ENCODE data around the gene TTC16.
"Not testable (repeated sequence)": the region's sequence is repeated elsewhere in the genome, so short reads cannot be mapped to it uniquely, and the experiment has no call there.

Gene TTC16

GRCh38 chr9:127776924-127777289, 61.0 kb downstream of the TTC16 start:
- TF ChIP-seq CTCF (conservative IDR thresholded peaks at IDR 0.05; ENCODE audit: low read depth, low read length) = no peak
- no peak for DNase-seq (ENCODE audit: low read depth)
- no peak overlapping the region for H3K4me3 ChIP-seq (ENCODE audit: low read depth, low read length)

- no peak overlapping the region for H3K4me3 ChIP-seq (ENCODE audit: low read depth, low read length)
- TF ChIP-seq CTCF (conservative IDR thresholded peaks at IDR 0.05; ENCODE audit: low read depth, low read length) = no peak
- DNase-seq (ENCODE audit: low read depth) = no peak
Measured at GRCh38 chr9:127777368-127777980, 61.6 kb downstream of the TTC16 start.

GRCh38 chr9:127778280-127779135, 62.6 kb downstream of the TTC16 start, which contains the start of gene SH2D3C:
Gene SH2D3C (minus strand): TSS chr9:127778666. CDS start chr9:127778627, 39 bp downstream.
- TF ChIP-seq CTCF (conservative IDR thresholded peaks at IDR 0.05; ENCODE audit: low read depth, low read length) = no peak
- H3K4me3 ChIP-seq (ENCODE audit: low read depth, low read length) = no peak within 1 kb of the TSS
- DNase-seq (ENCODE audit: low read depth) = peak; percentile 28

- no peak overlapping the region for H3K4me3 ChIP-seq (ENCODE audit: low read depth, low read length)
- TF ChIP-seq CTCF (conservative IDR thresholded peaks at IDR 0.05; ENCODE audit: low read depth, low read length) = no peak
- peak; percentile 59 for DNase-seq (ENCODE audit: low read depth)
Measured at GRCh38 chr9:127779136-127779981, 63.5 kb downstream of the TTC16 start.

GRCh38 chr9:127780126-127780885, 64.4 kb downstream of the TTC16 start:
- TF ChIP-seq CTCF (conservative IDR thresholded peaks at IDR 0.05; ENCODE audit: low read depth, low read length) = no peak
- DNase-seq (ENCODE audit: low read depth) = no peak
- H3K4me3 ChIP-seq (ENCODE audit: low read depth, low read length) = no peak overlapping the region

GRCh38 chr9:127780909-127781308, 65.0 kb downstream of the TTC16 start:
- not testable (repeated sequence) for DNase-seq (ENCODE audit: low read depth)

More at GRCh38 chr9:127780909-127781308, 65.0 kb downstream of the TTC16 start:
- not testable (repeated sequence) for H3K4me3 ChIP-seq (ENCODE audit: low read depth, low read length)

All from choroid plexus epithelial cell (primary cell).